Cardiac septum (tissue), 1 donor: ENCODE measurements around the gene AAGAB. TPM values are rescaled to one million over a fixed set of nuclear protein-coding genes. Genes with fewer than 3 reads are reported as not detected.

Experiments
- DNase-seq: peaks from one replicate; pipeline ENCODE4 v3.0.0-alpha.2; 2020; ENCODE audit warnings: low spot score
- intact Hi-C: fragments of 100-400 bp; cut with DNase I; formaldehyde crosslinking; loops from one replicate; pipeline ENCODE4 v1.14.0; 2022
- total RNA-seq: library from RNA; stranded (reverse); fragmentation: NEBNext Ultra II Directional; extraction: Animal tissue kit (Norgen Biotek cat#: 25700); gene quantifications from one replicate; pipeline ENCODE4 v1.2.1, GENCODE V29; 2021
- donor health status: DM: no; HTN: no; CAD: no.

AAGAB gene
- total RNA-seq, 1 donor from 2014 or later = 24.1 TPM

- intact Hi-C loops = no loop called here
- DNase-seq = no peak
These were observed 36.0 kb downstream of the AAGAB start for GRCh38 chr15:67218428-67218827.

GRCh38 chr15:67216859-67217258, 37.6 kb downstream of the AAGAB start:
- intact Hi-C loops = no loop called here
- DNase-seq = no peak

- no peak for DNase-seq
- intact Hi-C loops = no loop called here
These were observed 39.4 kb downstream of the AAGAB start for GRCh38 chr15:67215102-67215501.

- no peak for DNase-seq
- intact Hi-C loops = no loop called here
These were observed 41.6 kb downstream of the AAGAB start for GRCh38 chr15:67212684-67213367.

GRCh38 chr15:67210555-67211168, 43.8 kb downstream of the AAGAB start:
- intact Hi-C loops = no loop called here
- no peak for DNase-seq

GRCh38 chr15:67208396-67208795, 46.1 kb downstream of the AAGAB start:
- intact Hi-C loops = no loop called here
- no peak for DNase-seq

GRCh38 chr15:67207555-67208207, 46.8 kb downstream of the AAGAB start:
- no peak for DNase-seq
- intact Hi-C loops = no loop called here

- no peak for DNase-seq
- intact Hi-C loops = no loop called here
These were observed 51.5 kb downstream of the AAGAB start for GRCh38 chr15:67202991-67203390.

- intact Hi-C loops = no loop called here
- DNase-seq = no peak
These were observed 52.4 kb downstream of the AAGAB start for GRCh38 chr15:67202091-67202490.

- intact Hi-C loops = no loop called here
- DNase-seq = no peak
These were observed 53.3 kb downstream of the AAGAB start for GRCh38 chr15:67201136-67201535.

- DNase-seq = no peak
- intact Hi-C loops = no loop called here
These were observed 54.3 kb downstream of the AAGAB start for GRCh38 chr15:67199881-67200763.

- no peak for DNase-seq
- intact Hi-C loops = no loop called here
These were observed 55.1 kb downstream of the AAGAB start for GRCh38 chr15:67199391-67199790.

GRCh38 chr15:67198157-67198754, 56.2 kb downstream of the AAGAB start:
- DNase-seq = no peak
- intact Hi-C loops = no loop called here

- intact Hi-C loops = no loop called here
- DNase-seq = no peak
These were observed 57.1 kb downstream of the AAGAB start for GRCh38 chr15:67197364-67197695.

- no peak for DNase-seq
- intact Hi-C loops = no loop called here
These were observed 57.6 kb downstream of the AAGAB start for GRCh38 chr15:67196672-67197363.

- DNase-seq = no peak
- intact Hi-C loops = no loop called here
These were observed 58.2 kb downstream of the AAGAB start for GRCh38 chr15:67196222-67196621.

GRCh38 chr15:67195305-67195704, 59.2 kb downstream of the AAGAB start:
- DNase-seq = no peak
- intact Hi-C loops = no loop called here

GRCh38 chr15:67194171-67195114, 60.0 kb downstream of the AAGAB start:
- intact Hi-C loops = no loop called here
- no peak for DNase-seq
